Right lung (tissue), 5 donors: Measurements from ENCODE around the gene SETD5. TPM values are rescaled to one million over a fixed set of nuclear protein-coding genes. Genes with fewer than 3 reads are reported as not detected.

Experiments used
- DNase-seq, 2 donors: peaks; one replicate each; pipeline ENCODE4 v3.0.0-alpha.2; 2013
- polyA plus RNA-seq, 5 donors: library from polyadenylated mRNA; unstranded; fragments of 120-200 nt; gene quantifications; one replicate each; pipeline versions ENCODE4 v1.2.1 to v1.2.3, GENCODE V29; 2013; ENCODE audit warnings: inconsistent platforms in 1 of 5, low replicate concordance in 1 of 5; ENCODE audit not compliant: insufficient read length in 5 of 5, insufficient read depth in 1 of 5

SETD5 gene
- polyA plus RNA-seq, 5 donors = 132 to 186 (median 159) TPM

- DNase-seq = no peak
Observed at GRCh38 chr3:9507586-9508578, 110.5 kb downstream of the SETD5 start.

GRCh38 chr3:9508781-9509180 lies 111.4 kb downstream of the SETD5 start:
- DNase-seq = no peak

- DNase-seq = no peak
Observed at GRCh38 chr3:9512456-9513045, 115.1 kb downstream of the SETD5 start.

GRCh38 chr3:9514306-9514705 lies 116.9 kb downstream of the SETD5 start:
- DNase-seq = no peak

- no peak for DNase-seq
Observed at GRCh38 chr3:9514956-9515355, 117.5 kb downstream of the SETD5 start.

- no peak for DNase-seq
Observed at GRCh38 chr3:9525078-9525477, 127.7 kb downstream of the SETD5 start.

Other genes starting within 250 kb of the SETD5 start
- 10 to 100 TPM; 20.3 to 22.3 (median 20.7) TPM for gene SRGAP3, start 148.0 kb upstream of the SETD5 start, polyA plus RNA-seq
- 10 to 100 TPM; 41.4 to 62.2 (median 49.6) TPM for gene THUMPD3, start 34.6 kb upstream of the SETD5 start, polyA plus RNA-seq
- gene LHFPL4, start 156.2 kb downstream of the SETD5 start, polyA plus RNA-seq = under 1 TPM; 0.05 to 0.33 (median 0.10) TPM